GM12878 (cell line): ENCODE measurements around the gene ADGRE3. TPM values are rescaled to one million over a fixed set of nuclear protein-coding genes. Genes with fewer than 3 reads are reported as not detected.

Experiments used
- ATAC-seq: fragments of 200-7000 bp; cut with Tn5 transposase; 3 replicates; pipeline ENCODE4 v1.9.1; 2020; ENCODE audit warnings: mild to moderate bottlenecking, moderate library complexity
- Bru-seq: library from RNA; stranded (reverse); fragments of 400-500 nt; gene quantifications from one replicate; lab custom pipeline; 2021; lab: Mats Ljungman, UMichigan
- BruChase-seq, 2 experiments: library from RNA; stranded (reverse); fragments of 400-500 nt; gene quantifications; one replicate each; lab custom pipeline; 2021; lab: Mats Ljungman, UMichigan
- BruUV-seq: library from RNA; stranded (reverse); fragments of 400-500 nt; replicated peaks from 2 replicates; lab custom pipeline; 2021; lab: Mats Ljungman, UMichigan
- CTCF ChIA-PET: fragments of 300-600 bp; sonication (Branson Sonifier 250); formaldehyde crosslinking; extraction: SDS; loops from one replicate; lab custom pipeline; 2021; ENCODE audit warnings: inconsistent platforms; lab: Yijun Ruan, JAX
- POLR2A ChIA-PET: fragments of 350-600 bp; formaldehyde crosslinking; extraction: SDS; loops from one replicate; lab custom pipeline; 2021; ENCODE audit warnings: inconsistent platforms; lab: Charles Lee
- RAD21 ChIA-PET: fragments of 300-600 bp; sonication (Branson Sonifier 250); formaldehyde crosslinking; loops from one replicate; lab custom pipeline; 2023; ENCODE audit warnings: antibody characterized with exemption; ENCODE audit not compliant: unreplicated experiment; lab: Charles Lee
- SMC1A ChIA-PET: fragments of 300-600 bp; sonication (Branson Sonifier 250); formaldehyde crosslinking; loops from one replicate; lab custom pipeline; 2023; ENCODE audit not compliant: unreplicated experiment, uncharacterized antibody; lab: Charles Lee
- DNase-seq: peaks from one replicate; pipeline ENCODE4 v3.0.0-alpha.2; 2011; ENCODE audit warnings: low read depth, low spot score
- FAIRE-seq: peaks from 3 replicates; lab custom pipeline; 2011; peaks lifted over from hg19 to GRCh38; lab: Jason Lieb, UNC
- H2AFZ ChIP-seq: 2 replicates; pipeline ENCODE4 v1.6.0; 2011; ENCODE audit warnings: low read depth, low read length, control low read depth; ENCODE audit not compliant: control insufficient read depth
- H3K27ac ChIP-seq: 2 replicates; pipeline ENCODE4 v1.5.1; 2011; ENCODE audit warnings: control low read depth; ENCODE audit not compliant: control insufficient read depth, insufficient read depth
- H3K27me3 ChIP-seq, 2 experiments: replicated peaks in 1 of 2; 2 replicates each; pipeline versions ENCODE4 v1.6.0 to v1.6.1; 2011; ENCODE audit warnings: low read length in 1 of 2; ENCODE audit not compliant: control insufficient read depth in 2 of 2, insufficient read depth in 2 of 2
- H3K36me3 ChIP-seq, 2 experiments: 2 replicates each; pipeline ENCODE4 v1.5.1; 2011; ENCODE audit warnings: low read length in 1 of 2; ENCODE audit not compliant: control insufficient read depth in 2 of 2, insufficient read depth in 2 of 2
- H3K4me1 ChIP-seq: 2 replicates; pipeline ENCODE4 v1.6.1; 2011; ENCODE audit warnings: mild to moderate bottlenecking, low read length, moderate library complexity, mixed read lengths; ENCODE audit not compliant: control insufficient read depth, insufficient read depth
- H3K4me2 ChIP-seq: 2 replicates; pipeline ENCODE4 v1.6.0; 2011; ENCODE audit warnings: control low read depth; ENCODE audit not compliant: control insufficient read depth, insufficient read depth
- H3K4me3 ChIP-seq: fragments of 200-600 bp; sonication (generic); 2 replicates; pipeline ENCODE4 v1.5.1; 2016
- H3K79me2 ChIP-seq: 2 replicates; pipeline ENCODE4 v1.6.0; 2011; ENCODE audit warnings: low read length; ENCODE audit not compliant: control insufficient read depth, insufficient read depth
- H3K9ac ChIP-seq: 2 replicates; pipeline ENCODE4 v1.8.0; 2011; ENCODE audit warnings: low read length, control low read depth, mixed read lengths; ENCODE audit not compliant: control insufficient read depth, insufficient read depth
- H3K9me3 ChIP-seq: replicated peaks from 3 replicates; pipeline ENCODE4 v1.5.1; 2011; ENCODE audit warnings: mild to moderate bottlenecking, low read length; ENCODE audit not compliant: control insufficient read depth, insufficient read depth
- H4K20me1 ChIP-seq: 2 replicates; pipeline ENCODE4 v1.6.0; 2011; ENCODE audit not compliant: control insufficient read depth, insufficient read depth
- BCL3 ChIP-seq: IDR thresholded peaks from 2 replicates; pipeline ENCODE4 v1.6.1; 2011; ENCODE audit warnings: borderline replicate concordance, low read depth, mild to moderate bottlenecking, moderate library complexity, low read length; ENCODE audit not compliant: insufficient read depth, poor library complexity, severe bottlenecking
- IKZF1 ChIP-seq: fragments of 450-650 bp; conservative IDR thresholded peaks from 2 replicates; pipeline ENCODE4 v1.6.1; 2017; ENCODE audit warnings: antibody characterized with exemption, mild to moderate bottlenecking
- MEF2B ChIP-seq: fragments of 450-650 bp; IDR thresholded peaks from 2 replicates; pipeline ENCODE4 v1.6.1; 2018; ENCODE audit warnings: mild to moderate bottlenecking, moderate library complexity; ENCODE audit not compliant: partially characterized antibody, poor library complexity, severe bottlenecking
- RUNX3 ChIP-seq: IDR thresholded peaks from 2 replicates; pipeline ENCODE4 v1.6.1; 2012; ENCODE audit warnings: low read length, inconsistent platforms
- SPI1 ChIP-seq: IDR thresholded peaks from 2 replicates; pipeline ENCODE4 v1.6.1; 2011; ENCODE audit warnings: low read depth, mild to moderate bottlenecking, low read length, moderate library complexity, borderline replicate concordance; ENCODE audit not compliant: insufficient read depth
- WGBS: methylation state at CpG from one replicate; pipeline ENCODE4 v1.1.6; 2016; ENCODE audit warnings: low lambda C conversion rate; ENCODE audit not compliant: insufficient replicate concordance, insufficient coverage; ENCODE audit errors: missing lambda C conversion rate; 5-methylcytosine and 5-hydroxymethylcytosine counted together
- in situ Hi-C: fragments of 300-500 bp; cut with MboI; formaldehyde crosslinking; loops from 9 replicates; pipeline ENCODE4 v1.14.3; 2018; ENCODE audit warnings: mixed read lengths
- intact Hi-C: fragments of 100-400 bp; cut with micrococcal nuclease; formaldehyde crosslinking; loops from one replicate; pipeline ENCODE4 v1.14.2; 2022; ENCODE audit not compliant: unreplicated experiment
- long read RNA-seq, 2 experiments: library from polyadenylated mRNA; unstranded; transcript quantifications; one replicate each; pipeline ENCODE4 v2.0.0, GENCODE V29; 2019 to 2020
- polyA minus RNA-seq, 3 experiments: library from RNA; depleted of rRNA, polyadenylated mRNA; stranded (reverse); fragments of >200 nt; gene quantifications; 2 replicates each; pipeline ENCODE4 v1.2.3, GENCODE V29; 2011
- polyA plus RNA-seq, 11 experiments: library from polyadenylated mRNA; depleted of rRNA in 4 of 11; unstranded in 6 of 11; stranded (reverse) in 5 of 11; fragments of >200 nt; fragmentation: Nextera tagmentation in 4 of 11; fragmentation: Illumina TruSeq in 1 of 11; extraction: Ambion mirVana in 4 of 11; extraction: Trizol in 1 of 11; gene quantifications; 1 replicate in 1 of 11; 2 replicates in 10 of 11; pipeline versions ENCODE4 v1.2.1 to v1.2.3, GENCODE V29; 2011 to 2016; ENCODE audit warnings: inconsistent platforms in 2 of 11, missing spikeins in 2 of 11, low read depth in 1 of 11
- total RNA-seq, 4 experiments: library from RNA; depleted of rRNA in 3 of 4; stranded (reverse); fragments of >200 nt in 3 of 4; fragmentation: Illumina TruSeq in 1 of 4; extraction: Trizol in 1 of 4; gene quantifications; 2 replicates each; pipeline versions ENCODE4 v1.2.1 to v1.2.3, GENCODE V29; 2013 to 2021

The ADGRE3 gene
- not detected in 2 replicates for total RNA-seq (2013; cell fraction: nucleolus; rRNA removed)
- total RNA-seq (2014; rRNA removed) = 0.05 TPM in 1 of 2 replicates, not detected in the other
- total RNA-seq (2014; rRNA removed; fragmentation: Illumina TruSeq; extraction: Trizol) = not detected in 2 replicates
- not detected in 2 replicates for total RNA-seq (2021)
- polyA plus RNA-seq (2011; ENCODE audit: low read depth) = not detected
- polyA plus RNA-seq (2011; rRNA removed) = 0.10 TPM in 1 of 2 replicates, not detected in the other
- polyA plus RNA-seq (2011; cell fraction: cytosol; rRNA removed) = 0.03 TPM in 2 replicates
- polyA plus RNA-seq (2011; cell fraction: nucleus; rRNA removed) = not detected in 2 replicates
- 0.06 and 0.07 TPM in 2 replicates for polyA plus RNA-seq (2012)
- 0.04 TPM in 1 of 2 replicates, not detected in the other for polyA plus RNA-seq (2014; fragmentation: Illumina TruSeq; extraction: Trizol)
- under 1 TPM; 0.04 to 0.05 TPM for polyA plus RNA-seq (2014; fragmentation: Nextera tagmentation; extraction: Ambion mirVana)
- not detected in 2 replicates for polyA plus RNA-seq (2014; rRNA removed)
- under 1 TPM in 1 of 2 experiments, not detected in 1; 0.10 TPM for polyA plus RNA-seq (2016; fragmentation: Nextera tagmentation; extraction: Ambion mirVana)
- polyA minus RNA-seq (2011; rRNA and poly(A)+ RNA removed) = not detected in 2 replicates
- polyA minus RNA-seq (2011; cell fraction: cytosol; rRNA and poly(A)+ RNA removed) = not detected in 2 replicates
- polyA minus RNA-seq (2011; cell fraction: nucleus; rRNA and poly(A)+ RNA removed) = not detected in 2 replicates
- Bru-seq, nascent RNA = percentile 9 among the genes with signal in this experiment
- BruChase-seq, experiment 1, labeled RNA remaining after a 6-hour chase = percentile 7 among the genes with signal in this experiment
- percentile 6 among the genes with signal in this experiment for BruChase-seq, experiment 2, labeled RNA remaining after a 2-hour chase
- long read RNA-seq, experiment 1 = 0 reads
- long read RNA-seq, experiment 2 = 0 reads

- Histone ChIP-seq H3K27me3 (no peaks in the 10 kb centered on the region), H4K20me1 (no peaks in the 10 kb centered on the region), H3K4me1 (no peaks in the 10 kb centered on the region; the same call in 1 of the 2 replicates), H2AFZ (no peak within 1 kb of the TSS; the same call in 1 of the 2 replicates), H3K9me3 (peaks cover 10% of the 10 kb centered on the region; the same call in 2 of the 3 replicates), H3K4me3 (no peak within 1 kb of the TSS), H3K4me2 (no peak within 1 kb of the TSS), H3K36me3 (no peaks in the 10 kb centered on the region), H3K27ac (no peak within 1 kb of the TSS), H3K79me2 (no peaks in the 10 kb centered on the region), H3K9ac (no peak within 1 kb of the TSS)
- RAD21 ChIA-PET = interaction anchor here (1.7 to 9.3 kb wide), 3 partner anchors 10 to 101 kb away, joined by 5 to 70 read pairs (median 10); no protein-coding TSS in a partner anchor
- FAIRE-seq = no peak
- ATAC-seq = peak; percentile 46; the same call in 2 of the 3 replicates
- no peak for DNase-seq
- POLR2A ChIA-PET = interaction anchor here (0.7 to 1.9 kb wide), 4 partner anchors 8 to 15 kb away, joined by 3 to 11 read pairs (median 4); partner anchors contain the start of gene ZNF333
- BruUV-seq = no TSS peak
- 10% methylated on average over 6 of the region's 6 CpGs for WGBS
- in situ Hi-C loops (no loop called here), intact Hi-C loops (no loop called here)
- CTCF ChIA-PET = interaction anchor here (1.0 to 9.8 kb wide), 5 partner anchors 10 to 118 kb away, joined by 3 to 104 read pairs (median 8); partner anchors contain the start of gene ZNF333
- SMC1A ChIA-PET = interaction anchor here (0.9 to 10.3 kb wide), 4 partner anchors 11 to 66 kb away, joined by 3 to 144 read pairs (median 4); partner anchors contain the start of gene ZNF333
- TF ChIP-seq IKZF1 = no peak
- TF ChIP-seq BCL3 = no peak
- TF ChIP-seq SPI1 = peak; percentile 11; the same call in 1 of the 2 replicates
- peak; percentile 22; the same call in 1 of the 2 replicates for TF ChIP-seq RUNX3
- peak; percentile 58 for TF ChIP-seq MEF2B
Measured at GRCh38 chr19:14674764-14675163, at the start of gene ADGRE3. TSS of gene ADGRE3 (minus strand) at chr19:14674844. CDS start at chr19:14674770, 74 bp downstream.
